ENCODE measurements around the gene CNTNAP3B.
"Not testable (repeated sequence)": the region's sequence is repeated elsewhere in the genome, so short reads cannot be mapped to it uniquely, and the experiment has no call there.

DNA sequence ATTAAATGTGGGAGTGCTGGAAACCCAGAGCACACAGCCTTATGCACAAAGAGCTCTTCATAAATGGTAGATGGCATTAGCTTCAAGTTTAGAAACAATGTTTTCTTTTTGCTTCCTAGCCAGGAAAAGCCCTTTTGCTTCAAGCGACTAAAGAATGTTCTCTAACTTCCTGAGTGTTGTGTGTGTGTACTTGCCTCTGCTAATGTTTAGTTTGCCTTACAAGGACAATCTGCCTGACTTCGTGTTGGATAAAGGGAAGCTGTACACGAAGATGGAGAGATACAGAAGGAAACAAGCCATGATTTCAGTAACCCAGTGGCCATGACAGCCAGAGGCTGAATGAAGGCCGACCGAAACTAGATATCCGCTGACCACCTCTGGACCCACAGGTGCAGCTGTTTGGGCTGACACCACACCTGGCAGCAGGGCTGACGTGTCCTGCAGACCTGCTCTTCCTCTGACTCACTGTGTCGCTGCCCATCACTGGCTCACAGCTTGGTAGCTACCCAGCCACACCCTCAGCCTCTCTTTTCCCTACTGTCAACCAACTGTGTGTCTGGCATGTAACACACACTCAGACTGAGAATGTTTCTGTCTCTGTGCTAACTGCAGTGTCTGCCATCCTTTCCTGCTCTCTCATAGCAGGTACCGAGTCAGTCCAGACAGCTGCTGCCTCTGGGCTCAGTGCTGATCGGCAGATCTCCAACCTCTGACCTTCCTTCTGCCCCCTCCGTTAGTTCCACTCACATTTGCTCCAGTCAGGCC, 59.0 kb downstream of the CNTNAP3B start:
- not testable (repeated sequence) for TF ChIP-seq YY1 (IDR thresholded peaks at IDR 0.05; ENCODE audit: insufficient read depth, insufficient read length); ZNF274 (IDR thresholded peaks at IDR 0.05; ENCODE audit: low read depth, low read length)
